ENCODE results near the gene STX1B.
A peak's percentile ranks its signal among the peaks of the same experiment; 100 is the strongest.

The STX1B gene

DNA sequence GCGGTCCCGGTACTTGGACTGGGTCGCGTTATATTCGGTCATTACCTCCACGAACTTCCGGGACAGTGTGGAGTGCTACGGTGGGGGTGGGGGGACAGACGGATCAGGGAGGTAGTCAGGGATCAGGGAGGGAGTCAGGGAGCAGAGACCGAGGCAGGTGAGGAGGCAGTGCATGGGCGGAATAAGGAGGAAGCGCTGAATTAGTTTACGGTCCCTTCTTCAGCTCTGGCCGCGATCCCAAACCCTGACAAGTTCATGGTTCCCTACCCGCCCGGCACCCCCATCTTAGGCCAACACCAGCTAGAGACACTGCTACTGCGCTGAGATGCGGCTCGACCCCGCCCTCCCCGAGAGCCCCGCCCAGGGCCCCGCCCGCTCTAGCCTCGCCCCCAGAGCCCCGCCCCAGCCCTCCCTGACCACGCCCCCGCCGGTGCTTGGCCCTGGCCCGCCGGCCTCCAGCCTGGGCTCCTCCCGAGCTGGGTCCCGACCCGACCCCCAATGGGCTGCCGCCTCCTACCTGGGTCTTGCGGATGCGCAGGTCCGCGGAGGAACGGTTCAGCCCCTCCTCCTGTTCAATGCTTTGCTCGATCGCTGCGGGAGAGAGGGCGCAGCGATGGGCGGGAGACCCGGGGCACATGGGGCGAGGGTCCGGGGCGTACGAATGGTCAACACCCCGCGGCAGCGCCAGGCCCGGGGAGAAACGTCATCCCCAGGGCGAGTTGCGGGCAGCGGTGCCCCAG is 13.3 kb downstream of the STX1B start:
- Histone ChIP-seq H3K9me3 (ENCODE audit: insufficient read depth, low read length) (no peaks in the 10 kb centered on the region), H3K27me3 (ENCODE audit: low read length) (no peaks in the 10 kb centered on the region), H3K36me3 (ENCODE audit: low read length) (no peaks in the 10 kb centered on the region), H2AFZ (ENCODE audit: low read depth, low read length, severe bottlenecking) (no peak overlapping the region), H3K4me2 (ENCODE audit: low read depth, low read length, poor library complexity, severe bottlenecking) (peak overlapping the region; percentile 42), H3K27ac (ENCODE audit: low read depth, low read length) (no peak overlapping the region), H4K20me1 (ENCODE audit: low read depth, low read length) (no peaks in the 10 kb centered on the region), H3K4me3 (ENCODE audit: insufficient read depth, low read length, poor library complexity, severe bottlenecking) (no peak overlapping the region), H3K79me2 (ENCODE audit: insufficient read depth, low read length) (no peaks in the 10 kb centered on the region), H3K9me2 (replicated peaks; ENCODE audit: insufficient read depth, low read length) (no peaks in the 10 kb centered on the region), H3K9ac (ENCODE audit: low read length) (no peak overlapping the region), H3F3A (ENCODE audit: insufficient read depth) (no peaks in the 10 kb centered on the region)
- TF ChIP-seq EZH2phosphoT487 (conservative IDR thresholded peaks at IDR 0.05; ENCODE audit: low read length) = no peak

DNA sequence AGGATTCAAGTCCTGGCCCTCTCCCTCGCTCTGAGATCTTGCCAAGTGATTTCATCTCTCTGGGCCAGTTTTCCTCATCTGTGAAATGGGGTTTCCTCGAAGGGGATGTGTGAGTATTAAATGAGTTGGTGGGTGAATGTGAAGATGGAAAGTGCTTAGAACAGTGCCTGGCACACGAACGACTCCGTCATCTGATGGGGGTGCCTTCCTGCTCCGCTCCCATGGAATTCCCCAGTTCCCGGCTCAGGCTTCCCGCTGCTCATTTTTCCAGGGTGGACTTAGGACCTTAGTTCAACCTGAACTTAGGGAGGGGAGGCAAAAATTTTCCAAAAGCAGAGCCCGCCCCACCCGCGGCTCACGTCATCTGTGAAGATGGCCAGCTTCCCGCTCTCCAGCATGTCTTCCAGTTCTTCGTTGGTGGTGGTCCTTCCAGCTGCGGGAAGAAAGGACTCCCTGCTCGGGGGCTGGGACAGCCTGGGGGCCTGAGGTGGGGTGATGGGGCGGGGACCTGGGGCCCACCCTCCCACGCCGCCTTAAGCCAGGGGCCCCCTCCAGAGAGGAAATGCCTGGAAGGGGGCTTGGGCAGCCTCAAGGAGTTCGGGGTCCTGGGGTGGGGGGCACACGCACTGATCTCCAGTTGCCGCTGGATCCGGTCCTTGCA is 14.0 kb downstream of the STX1B start:
- H3K27me3 ChIP-seq (ENCODE audit: low read length) = no peaks in the 10 kb centered on the region
- H4K20me1 ChIP-seq (ENCODE audit: low read depth, low read length) = no peaks in the 10 kb centered on the region
- TF ChIP-seq, protein P1, sequence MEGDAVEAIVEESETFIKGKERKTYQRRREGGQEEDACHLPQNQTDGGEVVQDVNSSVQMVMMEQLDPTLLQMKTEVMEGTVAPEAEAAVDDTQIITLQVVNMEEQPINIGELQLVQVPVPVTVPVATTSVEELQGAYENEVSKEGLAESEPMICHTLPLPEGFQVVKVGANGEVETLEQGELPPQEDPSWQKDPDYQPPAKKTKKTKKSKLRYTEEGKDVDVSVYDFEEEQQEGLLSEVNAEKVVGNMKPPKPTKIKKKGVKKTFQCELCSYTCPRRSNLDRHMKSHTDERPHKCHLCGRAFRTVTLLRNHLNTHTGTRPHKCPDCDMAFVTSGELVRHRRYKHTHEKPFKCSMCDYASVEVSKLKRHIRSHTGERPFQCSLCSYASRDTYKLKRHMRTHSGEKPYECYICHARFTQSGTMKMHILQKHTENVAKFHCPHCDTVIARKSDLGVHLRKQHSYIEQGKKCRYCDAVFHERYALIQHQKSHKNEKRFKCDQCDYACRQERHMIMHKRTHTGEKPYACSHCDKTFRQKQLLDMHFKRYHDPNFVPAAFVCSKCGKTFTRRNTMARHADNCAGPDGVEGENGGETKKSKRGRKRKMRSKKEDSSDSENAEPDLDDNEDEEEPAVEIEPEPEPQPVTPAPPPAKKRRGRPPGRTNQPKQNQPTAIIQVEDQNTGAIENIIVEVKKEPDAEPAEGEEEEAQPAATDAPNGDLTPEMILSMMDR (IDR thresholded peaks at IDR 0.05; ENCODE audit: insufficient read depth, low read length, poor library complexity, severe bottlenecking) = no peak
- TF ChIP-seq EZH2phosphoT487 (conservative IDR thresholded peaks at IDR 0.05; ENCODE audit: low read length) = no peak
- H3K9me2 ChIP-seq (replicated peaks; ENCODE audit: insufficient read depth, low read length) = no peaks in the 10 kb centered on the region
- no peaks in the 10 kb centered on the region for H3F3A ChIP-seq (ENCODE audit: insufficient read depth)
- H3K4me2 ChIP-seq (ENCODE audit: low read depth, low read length, poor library complexity, severe bottlenecking) = peak overlapping the region; percentile 42
- no peaks in the 10 kb centered on the region for H3K36me3 ChIP-seq (ENCODE audit: low read length)
- no peak overlapping the region for H3K9ac ChIP-seq (ENCODE audit: low read length)
- no peak overlapping the region for H3K27ac ChIP-seq (ENCODE audit: low read depth, low read length)
- no peak overlapping the region for H2AFZ ChIP-seq (ENCODE audit: low read depth, low read length, severe bottlenecking)
- H3K79me2 ChIP-seq (ENCODE audit: insufficient read depth, low read length) = no peaks in the 10 kb centered on the region
- no peaks in the 10 kb centered on the region for H3K9me3 ChIP-seq (ENCODE audit: insufficient read depth, low read length)
- no peak overlapping the region for H3K4me3 ChIP-seq (ENCODE audit: insufficient read depth, low read length, poor library complexity, severe bottlenecking)

DNA sequence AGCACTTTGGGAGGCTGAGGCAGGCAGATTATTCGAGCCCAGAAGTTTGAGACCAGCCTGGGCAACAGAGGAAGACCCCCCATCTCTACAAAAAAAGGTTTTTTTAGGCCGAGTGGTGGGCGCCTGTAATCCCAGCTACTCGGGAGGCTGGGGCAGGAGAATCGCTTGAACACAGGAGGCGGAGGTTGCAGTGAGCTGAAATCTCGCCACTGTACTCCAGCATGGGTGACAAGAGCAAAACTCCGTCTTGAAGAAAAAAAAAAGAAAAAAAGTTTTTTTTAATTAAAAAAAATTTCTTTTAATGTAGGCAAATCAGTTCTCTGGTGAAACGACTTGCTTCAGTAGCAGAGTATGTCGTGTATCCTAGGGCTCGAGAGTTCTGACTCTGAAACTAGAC is 14.5 kb downstream of the STX1B start:
- no peaks in the 10 kb centered on the region for H3K9me3 ChIP-seq (ENCODE audit: insufficient read depth, low read length)
- H3K27ac ChIP-seq (ENCODE audit: low read depth, low read length) = no peak overlapping the region
- H2AFZ ChIP-seq (ENCODE audit: low read depth, low read length, severe bottlenecking) = no peak overlapping the region
- no peak overlapping the region for H3K4me3 ChIP-seq (ENCODE audit: insufficient read depth, low read length, poor library complexity, severe bottlenecking)
- H3K36me3 ChIP-seq (ENCODE audit: low read length) = no peaks in the 10 kb centered on the region
- no peaks in the 10 kb centered on the region for H3K27me3 ChIP-seq (ENCODE audit: low read length)
- no peaks in the 10 kb centered on the region for H3K79me2 ChIP-seq (ENCODE audit: insufficient read depth, low read length)
- H3K9me2 ChIP-seq (replicated peaks; ENCODE audit: insufficient read depth, low read length) = no peaks in the 10 kb centered on the region
- no peak overlapping the region for H3K4me2 ChIP-seq (ENCODE audit: low read depth, low read length, poor library complexity, severe bottlenecking)
- no peaks in the 10 kb centered on the region for H4K20me1 ChIP-seq (ENCODE audit: low read depth, low read length)
- no peak for TF ChIP-seq EZH2phosphoT487 (conservative IDR thresholded peaks at IDR 0.05; ENCODE audit: low read length)
- TF ChIP-seq, protein P1 (IDR thresholded peaks at IDR 0.05; ENCODE audit: insufficient read depth, low read length, poor library complexity, severe bottlenecking) = no peak
- H3K9ac ChIP-seq (ENCODE audit: low read length) = no peak overlapping the region
- no peaks in the 10 kb centered on the region for H3F3A ChIP-seq (ENCODE audit: insufficient read depth)

Data from SU-DHL-6 (cell line).